ENCODE measurements around the gene UBE2D1.

The UBE2D1 gene

GRCh38 chr10:58334817-58335305 is at the start of gene UBE2D1:
UBE2D1 (plus strand) TSS chr10:58335006; CDS start chr10:58335202, 196 bp downstream.
- DNase-seq (ENCODE audit: low read depth, low spot score) = peak; percentile 58

DNA sequence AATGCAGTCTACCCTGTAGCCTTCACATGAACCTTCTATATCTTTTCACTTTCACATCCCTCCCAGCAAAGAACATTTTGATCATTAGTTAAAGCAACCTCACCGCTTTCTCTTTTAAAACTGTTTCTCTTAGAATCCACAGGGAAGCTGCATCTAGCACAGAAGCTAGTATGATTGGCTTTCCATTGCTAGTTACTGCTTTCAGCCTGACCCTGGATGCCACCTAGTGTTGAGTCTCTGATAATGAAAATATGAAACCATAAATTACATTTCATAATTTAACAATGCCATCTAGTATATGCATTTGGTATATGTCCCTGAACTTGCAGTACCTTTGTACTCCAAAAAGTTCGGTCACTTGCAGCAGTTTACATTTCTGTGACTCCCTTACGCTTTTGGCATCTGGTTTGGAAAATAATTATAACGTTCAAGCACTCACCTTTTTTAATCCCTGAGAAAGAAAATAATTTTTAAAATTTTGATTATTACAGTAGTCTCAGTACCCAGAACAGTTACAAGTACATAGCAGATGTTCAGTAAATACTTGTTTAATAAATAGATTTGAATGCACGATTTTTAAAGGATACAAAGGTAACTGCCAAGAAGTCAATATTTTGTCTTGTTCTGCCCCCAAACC is 43.1 kb upstream of the UBE2D1 start:
- no peak for DNase-seq (ENCODE audit: low read depth, low spot score)

DNA sequence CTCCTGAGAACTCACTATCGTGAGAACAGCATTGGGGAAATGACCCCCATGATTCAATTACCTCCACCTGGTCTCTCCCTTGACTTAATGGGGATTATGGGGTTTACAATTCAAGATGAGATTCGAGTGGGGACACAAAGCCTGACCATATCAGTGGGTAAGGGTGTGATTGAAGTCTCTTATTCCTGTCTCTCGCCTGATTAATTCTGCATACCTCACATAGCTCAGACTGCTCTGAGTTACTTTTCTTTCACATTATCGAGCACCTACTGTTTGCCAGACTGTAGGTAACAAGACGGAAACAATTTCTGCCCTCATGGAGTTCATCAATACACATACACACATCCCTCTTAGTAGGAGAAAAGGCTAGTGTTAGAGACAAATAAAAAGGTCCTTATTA is 40.8 kb upstream of the UBE2D1 start:
- DNase-seq (ENCODE audit: low read depth, low spot score) = no peak

DNA sequence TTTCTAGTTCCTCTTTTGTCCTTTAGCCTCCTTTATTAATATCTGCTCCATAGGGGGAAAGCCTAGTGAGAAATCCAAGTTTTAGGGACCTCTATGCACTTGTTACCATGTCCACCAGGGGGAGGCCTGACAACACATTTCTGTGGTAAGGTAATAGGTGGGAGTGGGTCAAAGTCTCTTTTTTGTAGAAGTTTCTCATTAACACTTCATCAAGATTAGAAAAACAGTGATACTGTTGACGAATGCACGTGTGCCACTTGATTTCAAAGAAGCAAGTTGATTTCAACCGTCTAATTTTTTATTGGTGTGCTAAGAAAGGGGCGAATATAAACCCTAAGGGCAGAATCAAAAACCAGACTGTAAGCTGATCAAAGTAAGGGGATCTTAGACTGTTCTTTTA is 35.2 kb upstream of the UBE2D1 start:
- peak; percentile 14 for DNase-seq (ENCODE audit: low read depth, low spot score)

DNA sequence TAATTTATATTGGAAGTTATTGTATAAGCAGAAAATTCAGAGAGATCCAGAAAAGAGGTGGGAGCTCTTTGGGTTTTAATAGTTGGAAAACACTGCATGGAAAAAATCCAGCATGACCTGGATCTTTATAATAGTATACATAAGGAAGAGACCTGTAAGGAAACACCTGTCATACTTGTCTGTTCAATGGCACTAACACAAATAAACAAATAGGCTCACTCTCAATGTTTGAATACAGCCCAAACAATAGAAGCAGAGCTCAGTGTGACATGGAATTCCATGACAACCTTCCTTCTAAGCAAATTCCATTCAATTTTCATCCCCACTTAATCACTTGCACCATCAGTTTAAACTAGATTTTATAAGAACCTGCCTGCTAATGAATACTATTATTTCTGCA is 34.1 kb upstream of the UBE2D1 start:
- no peak for DNase-seq (ENCODE audit: low read depth, low spot score)

GRCh38 chr10:58302254-58302653 is 32.6 kb upstream of the UBE2D1 start:
- no peak for DNase-seq (ENCODE audit: low read depth, low spot score)

DNA sequence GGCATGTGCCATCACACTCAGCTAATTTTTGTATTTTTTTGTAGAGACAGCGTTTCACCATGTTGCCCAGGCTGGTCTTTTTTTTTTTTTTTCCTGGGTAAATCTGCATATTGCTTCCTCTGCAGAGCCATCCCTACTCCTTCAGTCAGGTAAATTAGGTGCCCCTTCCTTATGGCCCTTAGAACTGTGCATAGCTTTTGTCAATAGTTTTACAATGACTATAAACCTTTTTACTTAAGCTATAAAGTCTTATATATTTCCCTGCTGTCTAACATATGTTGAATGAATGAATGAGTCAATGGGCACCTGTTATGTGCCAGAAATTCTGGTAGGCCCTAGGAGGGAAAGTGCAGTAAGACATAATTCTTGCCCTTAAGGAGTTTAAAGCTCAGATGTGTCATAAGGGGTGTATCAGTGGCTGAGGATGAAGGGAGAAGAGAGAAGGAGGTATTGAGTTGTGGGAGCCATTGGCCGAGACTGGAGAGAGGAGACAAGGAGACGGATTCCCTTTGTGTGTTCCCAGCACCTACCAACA is 30.6 kb upstream of the UBE2D1 start:
- no peak for DNase-seq (ENCODE audit: low read depth, low spot score)

- DNase-seq (ENCODE audit: low read depth, low spot score) = no peak
Observed at GRCh38 chr10:58305821-58306220, 29.0 kb upstream of the UBE2D1 start.

DNA sequence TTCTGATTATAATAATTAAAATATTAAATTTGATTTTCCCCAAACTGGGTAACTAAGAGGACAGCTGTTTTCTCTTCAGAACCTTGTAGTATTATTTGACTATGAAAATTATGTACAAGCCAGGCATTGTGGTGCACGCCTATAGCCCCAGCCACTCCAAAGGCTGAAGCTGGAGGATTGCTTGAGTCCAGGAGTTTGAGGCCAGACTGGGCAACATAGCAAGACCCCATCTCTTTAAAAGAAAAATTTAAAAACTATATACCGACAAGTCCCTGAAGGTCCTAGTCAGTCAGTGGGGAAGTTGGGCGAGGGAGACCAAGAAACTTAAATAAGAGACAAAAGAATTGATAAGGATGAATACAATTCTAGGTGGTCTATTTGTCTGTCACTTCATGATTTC is 27.1 kb upstream of the UBE2D1 start:
- no peak for DNase-seq (ENCODE audit: low read depth, low spot score)

DNA sequence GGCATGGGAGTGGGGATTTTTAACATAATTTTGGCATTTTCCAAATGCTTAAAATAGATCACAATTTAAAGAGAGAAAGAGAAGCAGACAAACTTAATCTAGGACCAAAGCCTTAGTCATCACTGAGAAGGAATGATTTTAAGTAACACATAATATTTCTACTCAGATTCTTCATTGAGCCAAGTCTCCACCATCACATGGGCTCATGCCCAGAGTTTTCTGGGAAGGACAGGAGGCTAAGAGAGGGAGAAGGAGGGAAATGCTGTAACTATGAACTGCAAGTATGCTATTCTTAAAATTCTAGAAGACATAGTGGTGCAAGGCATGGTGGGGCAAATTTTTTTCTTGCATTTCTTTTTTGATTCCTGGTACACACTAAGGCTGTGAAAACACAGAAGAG is 23.8 kb upstream of the UBE2D1 start:
- DNase-seq (ENCODE audit: low read depth, low spot score) = no peak

DNA sequence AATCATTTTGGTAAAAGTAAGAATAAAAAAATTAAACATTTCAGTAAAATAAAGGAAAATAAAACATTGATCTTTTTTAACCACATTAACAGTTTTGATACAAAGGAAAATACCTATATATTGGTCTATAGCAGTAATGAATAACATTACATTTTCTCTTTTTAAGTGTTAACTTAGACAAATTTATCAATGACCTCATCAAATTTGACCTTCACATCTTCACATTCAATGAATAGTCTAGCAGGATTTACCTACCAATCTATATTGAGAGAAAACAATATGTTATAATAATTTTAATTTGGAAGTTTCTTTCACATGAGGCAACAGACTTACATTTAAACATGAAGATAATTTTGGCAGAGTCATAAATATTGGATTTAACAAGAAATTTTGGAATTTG is 17.9 kb upstream of the UBE2D1 start:
- no peak for DNase-seq (ENCODE audit: low read depth, low spot score)

- DNase-seq (ENCODE audit: low read depth, low spot score) = no peak
Observed at GRCh38 chr10:58318346-58318745, 16.5 kb upstream of the UBE2D1 start.

DNA sequence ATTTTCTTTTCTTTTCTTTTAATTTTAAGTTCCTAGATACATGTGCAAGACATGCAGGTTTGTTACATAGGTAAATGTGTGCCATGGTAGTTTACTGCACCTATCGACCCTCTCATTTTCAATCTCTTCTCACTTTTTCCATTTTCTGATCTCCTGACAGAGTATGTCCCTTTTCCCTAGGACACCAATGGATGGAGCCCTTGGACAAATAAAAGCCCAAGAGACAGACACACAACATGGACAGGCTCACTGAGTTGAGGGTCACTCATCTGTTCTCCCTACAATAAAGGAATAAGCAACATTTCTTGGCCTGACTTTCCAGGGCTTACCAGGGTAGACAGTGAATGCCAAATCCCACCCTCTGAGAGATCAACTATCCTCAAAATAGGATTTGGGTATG is 15.2 kb upstream of the UBE2D1 start:
- no peak for DNase-seq (ENCODE audit: low read depth, low spot score)

DNA sequence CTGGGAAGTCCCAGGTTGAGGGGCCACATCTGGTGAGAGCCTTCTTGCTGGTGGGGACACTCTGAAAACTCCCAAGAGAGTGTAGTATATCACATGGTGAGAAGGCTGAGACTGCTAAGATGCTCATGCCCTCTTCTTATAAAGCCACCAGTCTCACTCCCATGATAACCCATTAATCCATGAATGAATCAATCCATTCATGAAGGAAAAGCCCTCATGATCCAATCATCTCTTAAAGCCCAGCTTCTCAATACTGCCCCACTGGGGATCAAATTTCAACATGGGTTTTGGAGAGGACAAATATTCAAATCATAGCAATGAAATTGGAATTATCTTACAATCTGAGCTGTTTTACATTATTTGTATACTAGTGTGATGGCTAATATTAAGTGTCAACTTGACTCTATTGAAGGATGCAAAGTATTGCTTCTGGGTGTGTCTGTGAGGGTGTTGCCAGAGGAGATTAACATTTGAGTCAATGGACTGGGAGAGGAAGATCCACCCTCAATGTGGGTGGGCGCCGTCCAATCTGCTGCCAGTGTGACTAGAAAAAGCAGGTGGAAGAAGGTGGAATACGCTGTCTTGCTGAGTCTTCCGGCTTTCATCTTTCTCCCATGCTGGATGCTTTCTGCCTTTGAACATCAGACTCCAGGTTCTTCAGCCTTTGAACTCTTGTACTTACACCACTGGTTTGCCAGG is 14.3 kb upstream of the UBE2D1 start:
- DNase-seq (ENCODE audit: low read depth, low spot score) = no peak

DNA sequence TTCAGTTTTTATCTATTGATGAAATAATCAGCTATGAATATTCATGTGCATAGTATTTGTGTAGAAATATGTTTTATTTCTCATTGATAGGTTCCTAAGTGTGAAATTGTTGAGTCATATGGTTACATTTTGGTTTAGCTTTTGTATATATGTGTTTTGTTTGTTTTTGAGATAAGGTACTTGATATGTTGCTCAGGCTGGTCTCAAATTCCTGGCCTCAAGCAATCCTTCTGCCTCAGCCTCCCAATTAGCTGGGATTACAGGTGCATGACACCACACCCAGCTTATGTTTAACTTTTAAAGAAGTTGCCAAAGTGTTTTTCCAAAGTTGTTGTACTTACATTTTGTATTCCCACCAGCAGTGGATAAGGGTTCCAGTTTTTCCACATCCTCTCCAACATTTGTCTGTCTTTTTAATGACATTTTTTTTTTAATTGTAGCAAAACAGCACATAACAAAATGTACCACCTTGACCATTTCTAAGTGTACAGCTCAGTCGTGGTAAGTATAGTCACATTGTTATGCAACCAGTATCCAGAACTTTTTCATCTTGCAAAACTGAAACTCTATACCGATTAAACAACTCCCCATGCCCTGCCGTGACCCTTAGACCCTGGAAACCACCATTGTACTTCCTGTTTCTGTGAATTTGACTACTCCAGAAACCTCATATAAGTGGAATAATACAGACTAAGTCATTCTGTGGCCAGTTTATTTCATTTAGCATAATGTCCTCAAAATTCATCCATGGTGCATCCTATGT is 12.6 kb upstream of the UBE2D1 start:
- DNase-seq (ENCODE audit: low read depth, low spot score) = no peak

GRCh38 chr10:58322835-58323209 is 12.0 kb upstream of the UBE2D1 start:
- no peak for DNase-seq (ENCODE audit: low read depth, low spot score)

GRCh38 chr10:58326967-58327381 is 7.8 kb upstream of the UBE2D1 start:
- no peak for DNase-seq (ENCODE audit: low read depth, low spot score)

GRCh38 chr10:58328233-58328632 is 6.6 kb upstream of the UBE2D1 start:
- DNase-seq (ENCODE audit: low read depth, low spot score) = no peak

DNA sequence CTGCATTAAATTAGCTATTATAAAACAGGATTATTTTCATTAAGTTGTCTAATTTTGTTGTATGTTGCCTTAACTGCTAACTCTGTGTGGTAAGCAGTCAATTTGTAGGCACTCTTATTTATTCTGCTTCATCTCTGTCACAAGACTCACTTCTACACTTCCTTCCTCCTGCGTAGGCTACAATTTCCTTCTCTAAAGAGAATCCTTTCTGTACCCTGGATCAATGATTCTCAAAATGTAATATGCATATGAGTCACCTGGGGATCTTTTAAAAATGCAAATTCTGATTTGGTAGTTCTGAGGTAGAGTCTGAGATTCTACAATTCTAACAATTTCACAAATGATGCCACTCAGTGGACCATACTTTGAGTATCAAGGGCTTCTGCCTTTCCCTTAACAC is 4.4 kb upstream of the UBE2D1 start:
- no peak for DNase-seq (ENCODE audit: low read depth, low spot score)

DNA sequence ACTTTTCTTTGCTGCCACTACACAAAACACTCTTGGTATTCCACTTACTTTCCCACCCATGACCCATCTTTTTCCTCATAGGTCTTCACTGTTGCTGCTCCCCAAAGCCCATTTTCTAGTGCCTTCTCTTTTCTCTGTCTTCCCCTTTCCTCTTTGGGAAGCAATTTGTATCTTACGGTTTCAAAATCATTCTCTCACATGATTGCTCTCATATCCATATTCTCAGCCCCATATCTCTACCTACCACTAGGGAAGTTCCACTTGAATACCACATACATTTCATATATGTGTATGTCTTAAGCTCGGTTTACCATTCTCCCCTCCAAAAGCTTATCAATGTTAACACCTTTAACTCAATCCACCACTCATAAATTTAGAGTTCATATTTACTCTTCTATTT is 3.2 kb upstream of the UBE2D1 start:
- DNase-seq (ENCODE audit: low read depth, low spot score) = no peak

DNA sequence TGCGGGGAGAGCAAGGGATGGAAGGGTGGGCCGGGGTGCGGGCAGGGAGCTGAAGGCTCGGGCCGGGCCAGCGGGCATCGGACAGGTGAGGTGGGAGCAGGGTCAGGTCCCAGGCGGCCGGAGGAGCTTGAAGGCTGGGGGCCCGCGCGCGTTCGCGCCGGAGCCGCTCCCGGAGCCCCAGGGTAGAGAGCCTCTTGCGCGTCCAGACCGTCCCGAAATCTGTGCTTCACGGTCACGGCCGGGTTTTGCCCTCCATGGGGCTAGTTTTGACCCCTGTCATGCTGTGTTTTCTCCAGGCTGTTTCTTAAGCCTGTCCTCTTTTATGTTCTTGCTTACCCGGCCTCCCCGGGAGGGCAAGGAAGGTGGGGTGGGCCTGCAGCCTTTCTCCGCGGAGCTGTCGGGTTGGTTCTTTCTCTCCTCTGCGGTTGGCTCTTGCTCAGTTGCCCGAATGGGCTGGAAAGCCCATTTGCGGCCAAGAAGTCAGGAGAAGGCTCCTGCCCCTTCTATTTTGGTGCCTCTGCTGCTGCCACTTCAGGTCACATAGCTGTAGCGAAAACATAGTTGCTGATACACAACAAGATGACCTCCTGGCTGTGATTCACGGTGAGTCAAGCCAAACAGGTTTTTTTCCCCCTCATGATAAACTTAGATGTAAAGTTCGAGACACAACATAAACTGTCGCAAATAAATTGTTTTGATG is 650 bp downstream of the UBE2D1 start:
- no peak for DNase-seq (ENCODE audit: low read depth, low spot score)

DNA sequence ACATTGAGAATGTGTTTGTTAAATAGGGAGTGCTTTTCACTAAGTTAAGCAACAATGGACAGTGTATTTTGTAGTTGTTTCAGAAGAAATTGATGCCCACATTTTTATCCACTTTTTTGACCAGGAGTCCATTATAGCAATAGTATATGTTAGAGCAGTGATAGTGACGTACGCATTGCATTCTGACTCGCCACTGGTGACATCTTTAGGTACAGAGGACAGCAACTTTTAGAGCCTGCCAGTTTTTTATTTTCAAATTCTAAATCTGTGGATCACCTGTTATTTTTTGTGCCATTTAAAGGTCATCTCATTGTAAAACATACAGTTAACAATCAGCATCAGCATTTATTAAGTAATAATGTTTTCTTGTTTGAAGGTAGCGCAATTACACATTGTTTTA is 1.4 kb downstream of the UBE2D1 start:
- DNase-seq (ENCODE audit: low read depth, low spot score) = no peak

All from activated CD4-positive, CD25-positive, alpha-beta regulatory T cell treated with anti-CD3 and anti-CD28 coated beads, Interleukin-2, amount 50 U/mL, for 16 hours (primary cell).